Neutrophil (primary cell): Measurements from ENCODE around the gene TLK1.

Experiments
- H3K27ac ChIP-seq: fragments of 200-600 bp; sonication (generic); 2 replicates; pipeline ENCODE4 v1.5.1; 2016; ENCODE audit warnings: mild to moderate bottlenecking, moderate library complexity
- H3K27me3 ChIP-seq: fragments of 200-600 bp; sonication (generic); 2 replicates; pipeline ENCODE4 v1.6.0; 2016; ENCODE audit warnings: mild to moderate bottlenecking
- H3K36me3 ChIP-seq: fragments of 200-600 bp; sonication (generic); 2 replicates; pipeline ENCODE4 v1.5.1; 2017
- H3K4me1 ChIP-seq, 2 experiments: fragments of 200-600 bp in 1 of 2; sonication (generic) in 1 of 2; 1 replicate in 1 of 2; 2 replicates in 1 of 2; pipeline versions ENCODE4 v1.5.1 to v1.6.1; 2013 to 2016; ENCODE audit warnings: low read depth in 1 of 2, low read length in 1 of 2, mild to moderate bottlenecking in 1 of 2, moderate library complexity in 1 of 2; ENCODE audit not compliant: control insufficient read depth in 1 of 2, insufficient read depth in 1 of 2
- H3K4me3 ChIP-seq, 2 experiments: fragments of 200-600 bp in 1 of 2; sonication (generic) in 1 of 2; 1 replicate in 1 of 2; 2 replicates in 1 of 2; pipeline ENCODE4 v1.5.1; 2013 to 2016; ENCODE audit warnings: low read depth in 1 of 2, low read length in 1 of 2, mild to moderate bottlenecking in 1 of 2, moderate library complexity in 1 of 2
- H3K9me3 ChIP-seq: fragments of 200-600 bp; sonication (generic); 2 replicates; pipeline ENCODE4 v1.5.1; 2016
- CTCF ChIP-seq: fragments of 200-600 bp; sonication (generic); IDR thresholded peaks from 2 replicates; pipeline ENCODE4 v1.5.1; 2016; ENCODE audit warnings: antibody characterized with exemption

The TLK1 gene

GRCh38 chr2:171146633-171147032 lies 14.1 kb downstream of the TLK1 start:
- no peak overlapping the region for H3K4me3 ChIP-seq
- H3K27me3 ChIP-seq, result no peaks in the 10 kb centered on the region
- no peaks in the 10 kb centered on the region for H3K36me3 ChIP-seq
- peaks cover 32 to 36% of the 10 kb centered on the region in 2 experiments for H3K4me1 ChIP-seq
- no peak for TF ChIP-seq CTCF
- H3K9me3 ChIP-seq, result no peaks in the 10 kb centered on the region
- peak overlapping the region; percentile 74 for H3K27ac ChIP-seq

- peaks cover 32 to 36% of the 10 kb centered on the region in 2 experiments for H3K4me1 ChIP-seq
- no peaks in the 10 kb centered on the region for H3K27me3 ChIP-seq
- H3K27ac ChIP-seq, result peak overlapping the region; percentile 74
- H3K9me3 ChIP-seq, result no peaks in the 10 kb centered on the region
- TF ChIP-seq CTCF, result no peak
- no peaks in the 10 kb centered on the region for H3K36me3 ChIP-seq
- no peak overlapping the region for H3K4me3 ChIP-seq
Measured at GRCh38 chr2:171146071-171146470, 14.6 kb downstream of the TLK1 start.

GRCh38 chr2:171143670-171144062 lies 17.0 kb downstream of the TLK1 start:
- no peak for TF ChIP-seq CTCF
- no peaks in the 10 kb centered on the region for H3K27me3 ChIP-seq
- H3K36me3 ChIP-seq, result no peaks in the 10 kb centered on the region
- no peak overlapping the region for H3K27ac ChIP-seq
- H3K4me1 ChIP-seq, result peaks cover 31 to 32% of the 10 kb centered on the region in 2 experiments
- no peaks in the 10 kb centered on the region for H3K9me3 ChIP-seq
- no peak overlapping the region for H3K4me3 ChIP-seq

GRCh38 chr2:171142398-171142797 lies 18.3 kb downstream of the TLK1 start:
- no peaks in the 10 kb centered on the region for H3K27me3 ChIP-seq
- H3K4me3 ChIP-seq, result no peak overlapping the region
- H3K9me3 ChIP-seq, result no peaks in the 10 kb centered on the region
- peaks cover 19 to 20% of the 10 kb centered on the region in 2 experiments for H3K4me1 ChIP-seq
- no peak overlapping the region for H3K27ac ChIP-seq
- no peak for TF ChIP-seq CTCF
- no peaks in the 10 kb centered on the region for H3K36me3 ChIP-seq

GRCh38 chr2:171141320-171141719 lies 19.4 kb downstream of the TLK1 start:
- Histone ChIP-seq H3K9me3 (no peaks in the 10 kb centered on the region), H3K4me1 (peaks cover 15% of the 10 kb centered on the region in 2 experiments), H3K36me3 (no peaks in the 10 kb centered on the region), H3K4me3 (no peak overlapping the region), H3K27me3 (no peaks in the 10 kb centered on the region), H3K27ac (no peak overlapping the region)
- no peak for TF ChIP-seq CTCF

GRCh38 chr2:171139860-171140259 lies 20.8 kb downstream of the TLK1 start:
- no peaks in the 10 kb centered on the region for H3K27me3 ChIP-seq
- no peak overlapping the region for H3K27ac ChIP-seq
- H3K36me3 ChIP-seq, result no peaks in the 10 kb centered on the region
- no peak overlapping the region for H3K4me3 ChIP-seq
- H3K4me1 ChIP-seq, result peaks cover 12 to 13% of the 10 kb centered on the region in 2 experiments
- H3K9me3 ChIP-seq, result no peaks in the 10 kb centered on the region
- TF ChIP-seq CTCF, result no peak
